ENCODE data around the gene PPP2R5C.

- TF ChIP-seq RCOR1 (IDR thresholded peaks at IDR 0.05; ENCODE audit: insufficient replicate concordance, low read length) (no peak), POLR2A (IDR thresholded peaks at IDR 0.05; ENCODE audit: low read depth, low read length) (no peak), CTCF (conservative IDR thresholded peaks at IDR 0.05; ENCODE audit: low read depth, low read length) (no peak), BHLHE40 (IDR thresholded peaks at IDR 0.05; ENCODE audit: low read depth, low read length) (no peak)
Observed at GRCh38 chr14:101962503-101962874, 201.0 kb downstream of the PPP2R5C start.
